Right cardiac atrium (tissue), 5 donors: ENCODE results near the gene PRSS3. TPM values are rescaled to one million over a fixed set of nuclear protein-coding genes. Genes with fewer than 3 reads are reported as not detected.
"Not testable (repeated sequence)": the region's sequence is repeated elsewhere in the genome, so short reads cannot be mapped to it uniquely, and the experiment has no call there.

Experiments
- ATAC-seq, 2 donors: fragments of 200-7000 bp; cut with Tn5 transposase; one replicate each; pipeline versions ENCODE4 v1.8.0 to v1.9.1; 2020; ENCODE audit warnings: moderate library complexity in 2 of 2, mild to moderate bottlenecking in 1 of 2
- DNase-seq, 3 donors: peaks; one replicate each; pipeline ENCODE4 v3.0.0-alpha.2; 2020
- H3K27ac ChIP-seq: one replicate; pipeline ENCODE4 v1.5.1; 2013; ENCODE audit warnings: mild to moderate bottlenecking, low read length, control low read depth, moderate library complexity
- H3K27me3 ChIP-seq: one replicate; pipeline ENCODE4 v1.6.1; 2013; ENCODE audit not compliant: control insufficient read depth, insufficient read depth
- H3K4me1 ChIP-seq: one replicate; pipeline ENCODE4 v1.6.1; 2013; ENCODE audit warnings: low read length; ENCODE audit not compliant: control insufficient read depth, insufficient read depth
- H3K4me3 ChIP-seq: one replicate; pipeline ENCODE4 v1.5.1; 2013; ENCODE audit warnings: low read length, control low read depth
- H3K9me3 ChIP-seq: one replicate; pipeline ENCODE4 v1.6.1; 2013; ENCODE audit warnings: low read length; ENCODE audit not compliant: control insufficient read depth
- WGBS: extraction: QIAGEN DNeasy Blood & Tissue Kit; methylation state at CpG from one replicate; pipeline ENCODE4 v1.1.7; 2013; 5-methylcytosine and 5-hydroxymethylcytosine counted together
- intact Hi-C, 4 donors: fragments of 100-400 bp; cut with DNase I; formaldehyde crosslinking; loops; one replicate each; pipeline versions ENCODE4 v1.11.0 to v1.14.0; 2022 to 2023
- polyA plus RNA-seq: library from polyadenylated mRNA; stranded (reverse); fragments of 200-250 nt; gene quantifications from one replicate; pipeline ENCODE4 v1.2.3, GENCODE V29; 2013
- total RNA-seq, 4 donors: library from RNA; stranded (reverse); fragmentation: NEBNext Ultra II Directional; extraction: Animal tissue kit (Norgen Biotek cat#: 25700); gene quantifications; one replicate each; pipeline ENCODE4 v1.2.1, GENCODE V29; 2021
- donor health status: healthy with polysubstance abuse.
- donor health status: DM: no; HTN: yes; CAD: no.
- donor health status: DM: no; HTN: no; CAD: no.
- donor health status: DM: no; HTN: yes; CAD: no; lungs with severe emphysema.
- donor health status: DM: yes; HTN: yes; CAD: no.

PRSS3 gene
- total and polyA plus RNA-seq, 5 donors: not detected

DNA sequence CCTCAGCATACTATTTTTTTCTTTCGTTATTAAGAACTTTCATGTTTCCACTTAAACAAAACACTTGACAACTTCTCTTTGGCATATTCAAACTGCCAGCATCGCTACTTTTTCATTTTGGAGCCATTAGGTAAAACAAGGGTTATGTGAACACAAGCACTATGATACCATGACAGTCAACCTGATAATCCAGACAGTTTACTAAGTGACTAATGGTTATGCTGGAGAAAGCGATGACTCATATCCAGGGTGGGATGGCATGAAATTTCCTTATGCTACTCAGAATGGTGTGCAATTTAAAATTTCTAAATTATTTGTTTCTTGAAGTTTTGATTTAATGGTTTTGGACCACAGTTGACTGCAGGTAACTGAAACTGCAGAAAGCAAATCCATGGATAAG lies 29.9 kb upstream of the PRSS3 start:
- intact Hi-C loops: no loop called here
- no peak overlapping the region for H3K27ac ChIP-seq
- WGBS: 91% methylated on average over 3 of the region's 3 CpGs
- no peaks in the 10 kb centered on the region for H3K4me1 ChIP-seq
- no peak overlapping the region for H3K4me3 ChIP-seq
- H3K27me3 ChIP-seq: no peaks in the 10 kb centered on the region
- H3K9me3 ChIP-seq: no peaks in the 10 kb centered on the region
- DNase-seq (no peak), ATAC-seq (no peak)

DNA sequence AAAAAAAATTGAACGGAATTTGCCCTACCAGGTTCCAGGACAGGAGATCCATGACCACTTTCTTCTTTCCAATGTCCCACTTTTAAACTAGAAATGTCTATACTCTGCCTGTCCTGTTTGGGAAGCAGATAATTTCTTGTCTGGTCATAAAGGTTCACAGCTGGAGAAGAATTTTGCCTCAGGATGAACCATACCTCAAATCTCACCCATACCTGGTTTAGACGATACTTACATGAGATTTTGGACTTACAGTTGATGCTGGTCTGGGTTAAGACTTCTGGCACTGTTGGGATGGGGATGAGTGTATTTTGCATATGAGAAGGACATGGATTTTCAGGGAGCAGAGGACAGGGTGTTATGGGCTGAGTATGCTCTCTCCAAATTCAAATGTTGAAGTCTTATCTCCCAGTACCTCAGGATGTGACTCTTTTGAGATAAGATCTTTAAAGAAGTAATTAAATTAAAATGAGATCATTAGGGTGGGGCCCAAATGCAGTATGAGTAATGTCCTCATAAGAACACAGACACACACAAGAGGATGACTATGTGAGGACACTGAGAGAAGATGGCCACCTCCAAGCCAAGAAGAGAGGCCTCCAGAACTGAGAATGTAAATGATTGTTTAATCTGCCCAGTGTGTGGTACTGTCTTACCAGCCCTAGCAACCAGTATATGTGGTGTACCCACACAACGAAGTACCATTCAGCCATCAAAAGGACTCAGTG lies 25.0 kb upstream of the PRSS3 start:
- H3K27ac ChIP-seq, H3K9me3 ChIP-seq, intact Hi-C loops, H3K4me1 ChIP-seq, H3K4me3 ChIP-seq, DNase-seq, H3K27me3 ChIP-seq: not testable (repeated sequence)
- 88% methylated on average over 3 of the region's 3 CpGs for WGBS
- peak in 1 of 2 donors; percentile 49 for ATAC-seq

DNA sequence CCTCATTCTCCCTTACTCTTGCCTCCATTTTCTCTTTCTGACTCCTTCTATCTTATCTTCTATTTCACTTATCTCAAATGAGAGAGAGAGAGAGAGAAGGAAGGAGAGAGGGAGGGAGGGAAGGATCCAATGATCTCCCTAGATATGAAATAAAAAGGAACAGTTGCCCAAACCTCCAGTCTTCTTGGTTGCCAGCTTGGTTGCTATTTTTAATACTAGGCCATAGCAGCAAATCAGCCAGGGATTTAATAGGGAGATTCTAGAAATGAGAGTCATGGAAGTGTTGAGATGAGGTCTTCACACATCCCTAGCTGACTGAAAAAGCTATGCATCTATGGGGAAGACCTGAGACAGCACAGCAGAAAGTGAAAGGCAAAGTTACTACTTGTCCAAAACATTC lies 22.2 kb upstream of the PRSS3 start:
- H3K4me1 ChIP-seq, H3K27me3 ChIP-seq, H3K27ac ChIP-seq, ATAC-seq, H3K9me3 ChIP-seq, DNase-seq, intact Hi-C loops, H3K4me3 ChIP-seq: not testable (repeated sequence)

DNA sequence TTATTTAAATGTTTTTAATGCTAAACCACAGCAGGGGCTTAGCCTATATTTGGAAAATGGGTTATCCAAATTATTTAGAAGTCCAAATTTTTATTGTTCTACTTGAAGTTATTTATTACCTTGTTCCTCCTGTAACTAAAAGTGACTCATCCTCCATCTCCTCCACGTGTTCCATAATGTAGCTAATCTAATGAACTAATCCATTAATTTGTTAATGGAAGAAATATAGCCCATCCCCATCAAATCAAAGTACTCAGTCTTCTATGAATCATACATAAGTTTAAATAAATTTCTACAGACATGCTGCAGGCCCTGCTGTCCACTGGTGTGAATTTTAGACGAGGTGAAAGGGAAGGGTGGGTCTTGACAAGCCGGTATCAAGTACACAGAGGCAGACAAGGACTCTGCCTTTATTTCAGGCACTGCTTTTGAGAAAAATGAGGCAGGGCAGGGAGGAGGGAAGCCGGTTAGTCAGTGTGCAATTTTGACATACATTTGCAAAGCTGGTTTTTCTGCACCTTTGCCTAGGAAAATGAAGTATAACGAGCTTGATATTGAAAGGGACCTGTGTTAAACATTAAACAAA lies 21.2 kb upstream of the PRSS3 start:
- H3K27me3 ChIP-seq, intact Hi-C loops, H3K27ac ChIP-seq, ATAC-seq, H3K4me1 ChIP-seq, H3K4me3 ChIP-seq, H3K9me3 ChIP-seq, DNase-seq: not testable (repeated sequence)
- WGBS: 67% methylated on average over 5 of the region's 5 CpGs

DNA sequence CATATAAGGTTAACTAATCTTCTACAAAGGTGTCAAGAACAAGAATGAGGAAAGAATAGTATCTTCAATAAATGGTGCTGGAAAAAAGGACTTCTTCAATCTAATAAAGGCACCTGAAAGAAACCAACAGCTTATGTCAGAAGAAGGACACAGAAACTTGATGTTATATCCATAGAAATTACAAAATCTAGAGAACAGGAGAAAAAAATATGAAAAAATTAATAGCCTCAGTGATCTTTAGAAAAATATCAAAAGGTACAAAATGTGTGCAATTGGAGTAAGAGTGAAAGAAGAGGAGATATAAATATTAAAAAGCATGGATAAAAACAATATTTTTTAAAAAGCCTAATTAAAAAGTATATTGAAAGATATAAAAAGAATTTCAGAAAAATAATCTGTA lies 18.8 kb upstream of the PRSS3 start:
- intact Hi-C loops: no loop called here
- Histone ChIP-seq H3K9me3 (no peaks in the 10 kb centered on the region), H3K4me3 (no peak overlapping the region), H3K27me3 (no peaks in the 10 kb centered on the region), H3K4me1 (no peaks in the 10 kb centered on the region), H3K27ac (no peak overlapping the region)
- ATAC-seq (no peak), DNase-seq (no peak)

DNA sequence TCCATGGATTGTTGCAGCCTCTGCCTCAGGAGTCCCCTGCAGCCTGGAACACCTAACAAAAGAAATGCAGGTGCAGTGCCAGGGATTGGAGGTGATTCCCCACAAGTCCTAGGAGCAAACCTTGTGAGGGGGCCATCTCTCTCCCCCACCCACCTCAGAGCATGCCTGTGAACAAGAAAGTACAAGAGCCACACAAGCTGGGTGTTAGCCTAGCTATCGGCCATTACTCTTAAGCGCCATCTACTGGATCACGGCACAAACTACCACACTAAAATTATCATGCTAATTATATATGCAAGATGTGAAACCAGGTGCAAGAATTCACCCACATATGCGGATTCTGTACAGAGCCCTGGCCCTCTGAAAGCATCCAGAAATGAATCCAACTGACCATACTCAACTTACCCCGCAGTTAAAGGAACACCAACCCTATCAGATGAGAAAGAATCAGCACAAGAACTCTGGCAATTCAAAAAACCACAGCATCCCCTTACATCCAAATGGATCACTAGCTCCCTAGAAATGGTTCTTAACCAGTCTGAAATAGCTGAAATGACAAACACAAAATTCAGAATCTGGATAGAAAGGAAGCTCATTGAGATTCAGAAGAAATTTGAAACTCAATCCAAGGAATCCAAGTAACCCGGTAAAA lies 16.5 kb upstream of the PRSS3 start:
- Histone ChIP-seq H3K4me3 (no peak overlapping the region), H3K27me3 (no peaks in the 10 kb centered on the region), H3K9me3 (no peaks in the 10 kb centered on the region), H3K27ac (no peak overlapping the region), H3K4me1 (no peaks in the 10 kb centered on the region)
- peak; percentile 75 to 79 for ATAC-seq
- 17% methylated on average over 6 of the region's 6 CpGs for WGBS
- intact Hi-C loops: no loop called here
- DNase-seq: no peak

DNA sequence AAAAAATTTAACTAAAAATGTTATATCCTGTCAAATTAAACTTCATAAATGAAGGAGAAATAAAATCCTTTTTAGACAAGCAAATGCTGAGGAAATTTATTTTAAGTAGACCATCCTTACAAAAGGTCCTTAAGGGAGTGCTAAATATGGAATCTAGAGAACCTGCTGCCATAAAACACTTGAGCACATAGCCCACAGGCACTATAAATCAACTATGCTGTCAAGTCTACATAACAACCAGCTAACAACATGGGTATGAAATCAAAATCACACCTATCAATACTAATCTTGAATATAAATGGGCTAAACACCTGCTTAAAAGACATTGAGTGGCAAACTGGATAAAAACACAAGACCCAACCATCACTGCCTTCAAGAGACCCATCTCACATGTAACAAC lies 15.1 kb upstream of the PRSS3 start:
- DNase-seq (no peak), ATAC-seq (no peak)
- intact Hi-C loops: no loop called here
- Histone ChIP-seq H3K4me3 (no peak overlapping the region), H3K4me1 (no peaks in the 10 kb centered on the region), H3K27me3 (no peaks in the 10 kb centered on the region), H3K27ac (no peak overlapping the region), H3K9me3 (no peaks in the 10 kb centered on the region)

DNA sequence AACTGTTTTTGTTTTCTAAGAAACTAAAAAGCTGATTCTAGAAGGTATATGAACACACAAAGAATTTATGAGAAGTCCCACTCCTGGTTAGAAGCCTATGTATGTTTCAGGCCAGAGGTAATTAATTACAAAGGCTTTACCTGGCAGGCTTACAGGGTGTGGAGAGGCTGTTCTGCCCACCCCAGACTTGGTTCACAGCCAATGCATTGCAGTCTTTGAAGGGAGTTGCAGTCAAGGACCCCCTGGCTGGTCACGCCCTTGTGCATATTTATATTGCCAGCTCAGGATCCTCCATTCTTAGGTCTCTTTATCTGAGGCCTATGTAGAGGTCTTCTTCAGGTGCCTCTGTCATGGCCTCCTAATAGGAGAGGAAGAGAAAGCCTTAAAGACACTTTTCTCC lies 13.6 kb upstream of the PRSS3 start:
- DNase-seq (no peak), ATAC-seq (no peak)
- Histone ChIP-seq H3K27ac (no peak overlapping the region), H3K4me3 (no peak overlapping the region), H3K9me3 (no peaks in the 10 kb centered on the region), H3K27me3 (no peaks in the 10 kb centered on the region), H3K4me1 (peaks cover 3% of the 10 kb centered on the region)
- 95% methylated on average over 1 of the region's 1 CpG for WGBS
- intact Hi-C loops: no loop called here

DNA sequence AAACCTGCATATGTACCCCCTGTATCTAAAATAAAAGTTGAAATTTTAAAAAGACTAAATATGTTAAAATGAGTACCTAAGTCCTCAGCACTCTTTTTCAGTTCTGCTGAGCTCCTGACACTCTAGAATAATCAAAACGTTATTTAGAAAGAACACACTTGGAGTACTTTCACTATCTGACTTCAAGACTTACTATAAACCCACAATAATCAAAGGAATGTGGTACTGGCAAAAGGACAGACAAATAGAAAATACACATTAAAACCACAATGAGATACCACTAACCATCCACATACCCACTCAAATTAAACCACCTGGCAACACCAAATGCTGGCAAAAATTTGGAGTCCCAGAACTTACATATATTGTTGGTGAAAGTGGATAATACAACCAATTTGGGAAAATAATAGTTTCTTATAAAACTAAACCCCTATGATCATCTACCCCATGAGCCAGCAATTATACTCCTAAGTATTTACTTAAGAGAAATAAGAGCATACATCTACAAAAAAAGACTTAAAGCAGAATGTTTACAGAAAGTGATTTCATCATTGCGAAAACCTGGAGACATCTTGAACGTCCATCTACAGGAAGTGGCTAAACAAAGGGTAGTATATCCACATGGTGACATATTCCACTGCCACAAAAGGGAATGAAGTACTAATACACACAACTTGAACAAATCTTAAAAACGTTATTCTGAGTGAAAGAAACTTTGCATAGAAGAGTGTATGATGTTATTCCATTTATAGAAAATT lies 12.8 kb upstream of the PRSS3 start:
- DNase-seq (no peak), ATAC-seq (no peak)
- Histone ChIP-seq H3K27ac (no peak overlapping the region), H3K9me3 (no peaks in the 10 kb centered on the region), H3K27me3 (no peaks in the 10 kb centered on the region), H3K4me1 (peaks cover 5% of the 10 kb centered on the region), H3K4me3 (no peak overlapping the region)
- WGBS: 55% methylated on average over 4 of the region's 4 CpGs
- intact Hi-C loops: no loop called here

DNA sequence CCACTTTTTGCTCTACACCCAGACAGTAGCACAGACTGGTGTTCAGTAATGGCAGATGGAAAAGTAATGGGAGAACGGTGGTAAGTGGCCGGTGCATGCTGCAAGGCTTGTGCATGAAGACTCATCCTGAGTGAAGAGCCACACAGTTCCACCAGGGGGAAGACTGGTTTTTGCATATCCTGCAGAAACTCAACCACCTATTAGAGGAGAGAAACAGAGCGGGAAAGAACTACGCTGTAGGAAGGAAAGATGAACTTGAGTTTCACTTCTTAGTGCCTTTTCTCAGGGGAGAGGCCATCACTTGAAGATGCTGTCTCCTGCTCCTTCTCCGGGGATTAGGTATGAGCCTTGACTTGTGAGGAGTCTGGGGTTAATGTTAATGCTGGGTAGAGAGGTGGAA lies 9.4 kb upstream of the PRSS3 start:
- Histone ChIP-seq H3K4me1 (peaks cover 5% of the 10 kb centered on the region), H3K9me3 (no peaks in the 10 kb centered on the region), H3K27me3 (no peaks in the 10 kb centered on the region), H3K27ac (no peak overlapping the region), H3K4me3 (no peak overlapping the region)
- no peak for ATAC-seq
- no peak for DNase-seq
- intact Hi-C loops: no loop called here
- WGBS: 83% methylated on average over 5 of the region's 5 CpGs

DNA sequence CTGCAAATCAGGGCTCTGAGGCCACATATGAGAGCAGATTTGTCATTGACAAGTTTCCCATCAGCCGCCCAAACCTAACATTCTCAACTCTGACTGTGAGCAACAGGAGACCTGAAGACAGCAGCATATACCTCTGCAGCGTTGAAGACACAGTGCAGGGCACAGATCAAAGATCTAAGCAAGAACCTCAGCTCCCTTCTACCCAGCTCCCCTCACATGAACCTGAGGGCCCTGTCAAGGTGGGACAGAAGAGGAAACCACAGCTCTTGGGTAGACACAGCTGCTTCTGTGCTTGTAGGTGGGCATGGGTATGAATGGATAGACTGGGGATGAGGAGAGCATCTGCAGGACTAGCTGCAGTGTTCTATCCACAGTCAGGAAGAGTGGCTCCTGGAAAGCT lies 8.7 kb upstream of the PRSS3 start:
- no peak for DNase-seq
- Histone ChIP-seq H3K9me3 (no peaks in the 10 kb centered on the region), H3K27me3 (no peaks in the 10 kb centered on the region), H3K4me1 (peaks cover 5% of the 10 kb centered on the region), H3K27ac (no peak overlapping the region), H3K4me3 (no peak overlapping the region)
- no peak for ATAC-seq
- intact Hi-C loops: no loop called here
- 89% methylated on average over 2 of the region's 2 CpGs for WGBS
